ENCODE data around the gene STIM2.

Gene STIM2

DNA sequence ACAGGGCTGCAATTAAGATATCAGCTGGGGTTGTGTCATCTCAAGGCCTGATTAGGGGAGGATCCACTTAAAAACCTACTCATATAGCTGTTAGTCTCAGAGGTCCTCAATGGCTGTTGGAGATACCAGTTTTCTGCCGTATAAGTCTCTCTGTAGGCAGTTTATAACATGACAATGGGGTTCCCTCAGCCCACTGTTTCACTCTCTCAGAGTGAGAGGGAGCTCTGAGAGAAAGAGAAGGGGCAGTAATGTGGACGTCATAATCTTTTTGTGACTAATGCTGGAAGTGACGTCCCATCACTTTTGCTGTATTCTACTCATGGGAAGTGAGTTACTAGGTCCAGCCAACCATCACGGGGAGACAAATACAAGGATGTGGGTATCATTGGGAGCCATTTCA lies 70.3 kb downstream of the STIM2 start:
- no peak for TF ChIP-seq ZFX (IDR thresholded peaks at IDR 0.05; ENCODE audit: borderline replicate concordance)
- no peak for TF ChIP-seq CTCF (IDR thresholded peaks at IDR 0.05)
- H3K27ac ChIP-seq, result no peak overlapping the region

GRCh38 chr4:26931451-26931850 lies 70.8 kb downstream of the STIM2 start:
- H3K27ac ChIP-seq, result no peak overlapping the region
- no peak for TF ChIP-seq ZFX (IDR thresholded peaks at IDR 0.05; ENCODE audit: borderline replicate concordance)
- TF ChIP-seq CTCF (IDR thresholded peaks at IDR 0.05), result no peak

GRCh38 chr4:26931966-26932365 lies 71.3 kb downstream of the STIM2 start:
- TF ChIP-seq ZFX (IDR thresholded peaks at IDR 0.05; ENCODE audit: borderline replicate concordance) (no peak), CTCF (IDR thresholded peaks at IDR 0.05) (no peak)
- no peak overlapping the region for H3K27ac ChIP-seq

- no peak overlapping the region for H3K27ac ChIP-seq
- TF ChIP-seq ZFX (IDR thresholded peaks at IDR 0.05; ENCODE audit: borderline replicate concordance) (no peak), CTCF (IDR thresholded peaks at IDR 0.05) (no peak)
Observed at GRCh38 chr4:26935397-26935796, 74.8 kb downstream of the STIM2 start.

DNA sequence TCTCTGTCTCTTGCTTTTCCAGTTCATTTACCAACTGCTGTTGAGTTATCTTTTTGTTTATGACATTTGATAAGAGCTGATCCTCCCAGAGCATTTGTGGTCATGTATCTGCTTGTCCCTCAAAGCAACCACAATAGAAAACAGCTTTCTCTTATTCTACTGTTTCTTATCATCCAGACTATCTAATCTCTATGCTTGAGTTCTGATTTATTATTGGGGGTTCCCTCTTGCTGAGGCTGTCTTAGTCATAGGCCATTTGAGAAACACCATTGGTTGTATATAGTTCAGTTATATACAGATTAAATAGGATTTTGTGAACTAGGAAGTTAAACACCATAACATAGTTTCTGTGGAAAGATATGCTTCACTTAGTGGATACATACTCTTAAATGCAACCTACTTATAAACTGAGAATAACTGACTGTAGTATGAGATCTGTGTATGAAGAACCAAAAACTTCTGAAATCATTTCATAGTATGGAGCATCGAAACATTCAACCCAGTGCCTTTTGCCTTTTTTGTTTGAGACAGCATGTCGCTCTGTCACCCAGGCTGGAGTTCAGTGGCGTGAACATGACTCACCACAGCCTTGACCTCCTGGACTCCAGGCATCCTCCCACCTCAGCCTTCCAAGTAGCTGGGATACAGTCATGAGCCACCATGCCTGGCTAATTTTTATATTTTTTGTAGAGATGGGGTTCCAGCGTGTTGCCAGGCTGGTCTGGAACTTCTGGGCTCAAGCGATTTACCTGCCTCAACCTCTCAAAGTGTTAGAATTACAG lies 75.8 kb downstream of the STIM2 start:
- TF ChIP-seq ZFX (IDR thresholded peaks at IDR 0.05; ENCODE audit: borderline replicate concordance), result no peak
- TF ChIP-seq CTCF (IDR thresholded peaks at IDR 0.05), result no peak
- no peak overlapping the region for H3K27ac ChIP-seq

DNA sequence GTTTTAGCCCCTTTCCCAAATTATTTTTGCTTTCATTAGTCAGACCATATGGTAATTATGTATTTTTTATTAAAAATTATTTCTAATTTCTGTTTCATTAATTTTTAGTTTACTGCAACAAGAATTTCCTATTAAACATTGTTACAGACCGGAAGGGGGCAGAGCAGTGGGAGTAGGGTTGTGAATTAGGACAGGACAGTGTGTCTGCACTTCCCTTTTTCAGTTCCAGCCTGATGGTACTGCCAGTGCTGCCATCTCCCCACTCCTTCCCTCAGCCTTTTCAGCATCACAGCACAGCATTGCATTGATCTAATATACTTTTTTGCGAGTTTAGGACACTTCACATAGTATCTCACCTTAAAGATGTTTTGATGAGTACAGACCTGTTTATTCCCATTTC lies 76.5 kb downstream of the STIM2 start:
- no peak for TF ChIP-seq ZFX (IDR thresholded peaks at IDR 0.05; ENCODE audit: borderline replicate concordance)
- TF ChIP-seq CTCF (IDR thresholded peaks at IDR 0.05), result no peak
- H3K27ac ChIP-seq, result no peak overlapping the region

- TF ChIP-seq ZFX (IDR thresholded peaks at IDR 0.05; ENCODE audit: borderline replicate concordance) (no peak), CTCF (IDR thresholded peaks at IDR 0.05) (no peak)
- no peak overlapping the region for H3K27ac ChIP-seq
Observed at GRCh38 chr4:26937567-26937966, 76.9 kb downstream of the STIM2 start.

Measured in 22Rv1 (cell line).